NCI-H1694 treated with DMSO at 0.1 percent for 48 hours (cell line): ENCODE data around the gene CAMTA2.

Experiments used
- DNase-seq: peaks from one replicate; lab custom pipeline; 2025; lab: John Stamatoyannopoulos, UW

The CAMTA2 gene

GRCh38 chr17:4947411-4948165 lies 39.9 kb downstream of the CAMTA2 start:
- DNase-seq, result no peak

DNA sequence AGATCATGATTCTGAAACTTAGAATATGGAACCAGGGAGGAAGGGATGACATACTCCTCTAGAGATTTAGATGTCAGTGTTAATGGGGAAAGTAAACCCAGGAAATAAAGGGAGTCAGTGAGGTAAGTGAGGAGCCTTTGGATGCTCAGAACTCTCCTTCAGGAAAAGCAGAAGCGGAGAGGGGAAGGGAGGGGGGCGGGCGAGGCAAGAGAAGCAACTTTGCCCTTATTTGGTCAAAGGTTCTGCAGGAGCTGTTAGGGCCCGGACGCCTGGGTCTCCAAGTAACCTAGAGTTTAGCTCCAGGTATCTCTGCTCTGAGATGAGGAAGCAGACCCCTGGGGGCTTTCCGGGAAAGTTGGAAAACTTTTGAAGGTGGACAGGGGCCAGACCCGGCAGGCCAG lies 40.5 kb downstream of the CAMTA2 start:
- no peak for DNase-seq

DNA sequence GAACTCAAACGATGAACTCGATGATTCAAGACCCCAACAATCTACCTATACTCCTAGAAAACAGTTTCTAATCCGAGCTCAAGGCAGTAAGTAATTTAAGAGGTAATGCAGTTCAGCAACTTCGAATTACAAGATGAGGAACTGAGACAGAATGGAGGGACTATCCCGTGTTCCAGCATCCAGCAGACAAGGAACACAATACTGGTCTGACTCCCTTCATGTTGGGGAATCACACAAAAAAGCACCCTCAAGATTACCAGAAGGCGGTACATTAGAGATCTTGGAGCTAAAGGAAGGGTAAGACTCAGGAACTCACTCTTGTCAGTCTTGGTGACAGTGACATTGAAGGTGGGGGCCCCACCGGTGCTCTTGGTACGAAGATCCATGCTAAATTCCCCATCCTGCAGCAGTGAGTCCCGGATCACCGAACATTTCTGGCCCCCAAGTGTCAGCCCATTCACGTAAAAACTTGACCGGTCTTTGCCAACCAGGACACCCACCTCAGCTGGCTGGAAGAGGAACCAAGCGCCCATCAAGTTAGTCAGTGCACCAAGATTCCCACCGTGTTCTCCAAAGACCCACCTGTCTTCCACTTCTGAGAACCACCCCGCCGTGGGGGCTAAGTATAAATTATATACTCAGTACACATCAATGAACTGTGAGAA lies 41.0 kb downstream of the CAMTA2 start:
- no peak for DNase-seq

GRCh38 chr17:4945944-4946280 lies 41.6 kb downstream of the CAMTA2 start:
- DNase-seq, result no peak

GRCh38 chr17:4945176-4945943 lies 42.1 kb downstream of the CAMTA2 start:
- no peak for DNase-seq

- DNase-seq, result no peak
These were observed 42.8 kb downstream of the CAMTA2 start for GRCh38 chr17:4944554-4945175.

DNA sequence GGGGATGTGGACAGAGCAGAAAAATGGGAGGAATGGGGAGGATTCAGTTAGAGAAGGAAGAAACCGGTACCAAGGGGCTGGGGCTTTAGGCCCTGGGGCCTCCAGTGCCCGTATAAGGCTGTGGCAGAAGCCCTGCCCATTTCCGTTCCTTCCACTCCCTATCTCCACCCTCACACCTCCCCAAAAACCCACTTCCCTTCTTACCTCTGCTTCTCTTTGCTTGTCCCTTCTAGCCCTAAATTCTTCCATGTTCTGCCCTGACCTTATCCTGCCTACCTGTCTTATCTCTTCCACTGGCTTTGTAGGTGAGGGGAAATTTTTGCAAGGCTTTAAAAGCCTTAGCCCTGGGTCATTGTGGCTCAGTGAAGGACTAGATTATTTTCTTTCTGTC lies 43.3 kb downstream of the CAMTA2 start:
- no peak for DNase-seq

DNA sequence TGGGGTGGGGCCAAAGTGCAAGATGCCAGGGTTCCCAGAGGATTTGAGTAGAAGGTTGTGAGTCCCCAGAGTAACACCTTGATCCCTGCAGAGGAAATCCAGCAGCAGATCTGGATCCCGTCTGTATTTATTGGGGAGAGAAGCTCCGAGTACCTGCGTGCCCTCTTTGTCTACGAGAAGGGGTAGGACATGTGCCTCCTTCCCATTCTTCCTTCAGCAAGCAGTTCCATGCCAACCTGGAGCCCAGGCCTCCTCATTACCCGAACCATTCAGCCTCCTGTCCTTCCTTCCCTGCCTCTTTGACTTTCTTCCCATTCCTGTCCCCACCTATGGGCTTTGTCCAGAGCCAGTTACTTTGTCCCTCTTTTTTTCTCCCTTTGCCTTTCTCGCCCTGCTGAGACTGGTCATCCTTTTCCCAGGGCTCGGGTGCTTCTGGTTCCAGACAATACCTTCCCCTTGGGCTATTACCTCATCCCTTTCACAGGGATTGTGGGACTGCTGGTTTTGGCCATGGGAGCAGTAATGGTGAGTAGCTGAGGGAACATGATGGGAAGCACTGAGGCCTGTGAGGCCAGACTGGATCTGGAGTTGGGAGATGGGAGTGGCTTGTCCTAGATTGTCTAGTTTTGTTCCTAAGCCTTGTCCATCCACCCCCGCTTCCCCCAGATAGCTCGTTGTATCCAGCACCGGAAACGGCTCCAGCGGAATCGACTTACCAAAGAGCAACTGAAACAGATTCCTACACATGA lies 44.5 kb downstream of the CAMTA2 start:
- no peak for DNase-seq

GRCh38 chr17:4941319-4941610 lies 46.2 kb downstream of the CAMTA2 start:
- no peak for DNase-seq

DNA sequence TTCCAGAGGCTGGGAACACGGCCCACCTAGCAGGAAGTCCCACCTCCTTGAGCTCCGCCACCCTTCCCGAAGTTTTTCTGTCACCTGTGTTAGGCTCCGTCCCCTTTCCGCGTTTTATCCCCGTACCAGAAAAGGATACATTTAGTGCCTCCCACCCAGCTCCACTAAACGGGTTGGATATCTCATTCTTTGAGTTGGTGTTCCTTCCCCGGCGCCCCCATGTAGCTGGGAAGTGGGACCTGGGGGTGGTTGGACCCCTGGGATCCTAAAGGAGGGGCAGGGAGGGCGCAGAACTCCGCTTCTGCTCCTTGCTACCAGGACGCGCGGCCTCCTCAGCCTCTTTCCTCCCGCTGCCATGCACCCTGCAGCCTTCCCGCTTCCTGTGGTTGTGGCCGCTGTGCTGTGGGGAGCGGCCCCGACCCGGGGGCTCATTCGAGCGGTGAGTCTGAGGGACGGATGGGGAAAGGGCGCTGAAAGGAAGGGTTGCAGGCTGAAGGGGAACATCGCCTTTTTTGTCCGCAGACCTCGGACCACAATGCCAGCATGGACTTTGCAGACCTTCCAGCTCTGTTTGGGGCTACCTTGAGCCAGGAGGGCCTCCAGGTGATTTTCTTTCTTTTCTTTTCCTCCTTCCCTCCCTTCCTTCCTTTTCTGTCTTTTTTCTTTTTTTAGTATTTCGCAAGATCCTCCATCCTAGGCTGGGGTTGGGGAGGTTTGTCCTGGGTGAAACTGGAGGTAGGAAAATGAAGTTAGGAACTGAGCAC lies 46.7 kb downstream of the CAMTA2 start:
- DNase-seq, result no peak

- DNase-seq, result peak; percentile 99
These were observed 47.5 kb downstream of the CAMTA2 start, which contains the start of the genes RNF167 and SLC25A11 for GRCh38 chr17:4939796-4940554. RNF167 (plus strand) TSS chr17:4940268; CDS start chr17:4940910, 642 bp downstream. SLC25A11 (minus strand) TSS chr17:4940046; CDS start chr17:4939910, 136 bp downstream.

- DNase-seq, result no peak
These were observed 48.0 kb downstream of the CAMTA2 start for GRCh38 chr17:4939546-4939795.

- no peak for DNase-seq
These were observed 48.6 kb downstream of the CAMTA2 start for GRCh38 chr17:4938688-4939545.

DNA sequence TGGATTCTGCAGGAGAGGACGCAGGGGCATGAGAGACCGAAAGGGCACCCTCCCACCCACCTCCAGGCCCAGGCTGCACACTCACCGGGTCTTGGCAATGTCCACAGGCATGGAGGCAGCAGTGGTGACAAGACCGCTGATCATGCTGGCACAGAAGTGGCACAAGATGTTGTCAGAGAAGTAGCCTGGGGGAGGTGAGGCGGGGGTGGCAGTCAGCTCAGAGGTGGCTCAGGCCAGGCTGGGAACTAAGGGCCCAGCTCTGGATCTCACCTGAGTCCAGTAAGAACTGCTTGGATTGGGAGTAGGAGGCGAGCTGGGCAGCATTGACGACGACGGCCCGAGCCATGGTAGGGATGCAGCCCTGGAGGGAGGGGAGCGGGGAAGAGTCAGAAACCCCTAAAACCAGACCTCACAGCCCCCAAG lies 49.4 kb downstream of the CAMTA2 start:
- no peak for DNase-seq

- DNase-seq, result no peak
These were observed 49.9 kb downstream of the CAMTA2 start for GRCh38 chr17:4937553-4937952.

DNA sequence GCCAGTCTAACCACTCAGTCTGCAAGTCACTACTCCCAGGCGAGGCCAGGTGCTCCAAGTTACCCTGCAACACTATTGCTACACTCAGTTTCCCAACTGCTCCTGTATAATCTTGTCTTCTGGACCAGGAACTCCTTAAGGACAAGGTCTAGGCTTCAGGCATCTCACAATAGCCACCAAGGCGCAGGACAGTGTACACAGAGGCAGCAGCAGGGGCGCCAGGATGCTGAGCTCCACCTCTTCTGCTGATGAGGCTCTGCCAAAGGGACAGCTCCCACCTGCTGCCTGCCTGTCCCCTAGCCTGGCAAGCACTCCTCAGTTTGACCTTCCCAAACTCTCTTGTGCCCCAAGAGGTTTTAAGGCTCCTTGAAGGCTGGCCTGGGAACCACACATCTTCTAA lies 51.0 kb downstream of the CAMTA2 start:
- DNase-seq, result no peak

GRCh38 chr17:4935650-4936049 lies 51.8 kb downstream of the CAMTA2 start:
- DNase-seq, result no peak

- no peak for DNase-seq
These were observed 53.1 kb downstream of the CAMTA2 start for GRCh38 chr17:4934173-4934979.

- DNase-seq, result no peak
These were observed 53.8 kb downstream of the CAMTA2 start for GRCh38 chr17:4933646-4934045.
